ENCODE data around the gene COQ3. TPM values are rescaled to one million over a fixed set of nuclear protein-coding genes. Genes with fewer than 3 reads are reported as not detected.

COQ3 gene
- total and polyA plus RNA-seq, 2 of the 8 experiments (the other 6 are each of a cell fraction or from before 2014, with no cell fraction given) = 8.4 to 16.2 TPM

DNA sequence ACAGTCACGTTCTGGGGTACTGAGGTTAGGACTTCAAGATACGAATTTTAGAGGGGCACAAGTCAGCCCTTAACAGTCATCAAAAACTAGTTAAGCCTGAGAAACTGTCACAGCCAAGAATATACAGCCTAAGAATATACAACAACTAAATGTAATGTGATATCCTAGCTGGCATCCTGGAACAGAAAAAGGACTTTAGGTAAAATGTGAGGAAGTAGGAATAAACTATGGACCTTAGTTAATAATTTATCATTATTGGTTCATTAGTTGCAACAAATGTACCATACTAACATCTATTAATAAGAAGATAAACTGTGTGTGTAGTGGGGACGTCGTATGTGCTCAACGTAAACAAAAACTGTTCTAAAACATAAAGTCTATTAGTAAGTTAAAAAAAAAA, 30.0 kb upstream of the COQ3 start:
- Histone ChIP-seq H3K79me2 (ENCODE audit: control insufficient read depth in 1 of 2, insufficient read depth in 2 of 2, low read length in 2 of 2) (peaks cover 32 to 75% of the 10 kb centered on the region in 2 experiments), H3K9me3 (ENCODE audit: insufficient read depth in 2 of 2, low read depth in 1 of 2, low read length in 1 of 2) (no peaks in the 10 kb centered on the region), H3K36me3 (ENCODE audit: control insufficient read depth in 2 of 4, insufficient read depth in 4 of 4, low read length in 3 of 4) (peaks cover 0 to 15% (median 0%) of the 10 kb centered on the region in 4 experiments; a peak in 2 of 8 replicates), H3K4me2 (ENCODE audit: insufficient read depth in 1 of 2, low read depth in 2 of 2, low read length in 2 of 2) (peak overlapping the region; percentile 63 to 75), H2BK120ac (replicated peaks; ENCODE audit: low read depth, low read length) (no peak overlapping the region), H3K4me3 (ENCODE audit: extremely low read depth in 1 of 4, insufficient read depth in 2 of 4, low read depth in 3 of 4, low read length in 4 of 4) (peak overlapping the region; percentile 79 to 99 (median 92)), H3K23ac (ENCODE audit: insufficient read length) (no peak overlapping the region), H3K4me1 (replicated peaks in 1 of 4; ENCODE audit: control insufficient read depth in 3 of 4, insufficient read depth in 4 of 4, low read length in 3 of 4) (peaks cover 0 to 11% (median 5%) of the 10 kb centered on the region in 4 experiments; a peak in 4 of 7 replicates), H3K79me1 (ENCODE audit: low read depth, low read length) (no peaks in the 10 kb centered on the region), H2BK5ac (ENCODE audit: low read depth, low read length) (no peak overlapping the region), H4K20me1 (replicated peaks in 1 of 2; ENCODE audit: control insufficient read depth in 1 of 2, insufficient read depth in 2 of 2, low read length in 2 of 2) (peaks cover 14 to 20% of the 10 kb centered on the region in 2 experiments), H4K5ac (ENCODE audit: insufficient read length, low read depth, low read length) (peak overlapping the region; percentile 30), H2AFZ (ENCODE audit: low read length) (no peak overlapping the region), H3K23me2 (ENCODE audit: low read depth, low read length) (peaks cover 8% of the 10 kb centered on the region; the same call in 1 of the 2 replicates), H4K91ac (replicated peaks; ENCODE audit: insufficient read length, low read length) (no peak overlapping the region), H3K27ac (ENCODE audit: low read depth, low read length) (no peak overlapping the region), H2BK20ac (ENCODE audit: low read length) (no peak overlapping the region), H3K27me3 (replicated peaks in 1 of 4; ENCODE audit: control insufficient read depth in 3 of 4, extremely low read depth in 1 of 4, insufficient read depth in 3 of 4, low read length in 3 of 4) (no peaks in the 10 kb centered on the region), H3K18ac (ENCODE audit: extremely low read depth, low read length) (no peak overlapping the region), H2AK5ac (ENCODE audit: low read depth, low read length) (no peak overlapping the region), H2BK12ac (ENCODE audit: low read depth, low read length) (no peak overlapping the region), H4K8ac (ENCODE audit: extremely low read depth, insufficient read depth, low read length) (no peak overlapping the region), H3K9ac (replicated peaks in 1 of 4; ENCODE audit: extremely low read depth in 1 of 4, low read depth in 3 of 4, low read length in 3 of 4) (peak overlapping the region in 1 of 4 experiments; percentile 13; a peak in 2 of 7 replicates), H3K14ac (ENCODE audit: insufficient read length) (no peak overlapping the region), H3K56ac (replicated peaks; ENCODE audit: insufficient read length, low read depth, low read length) (no peak overlapping the region), H2BK15ac (ENCODE audit: low read length) (no peak overlapping the region), H3K4ac (replicated peaks; ENCODE audit: insufficient read length, low read depth, low read length) (no peak overlapping the region)
- 82% methylated on average over 5 of the region's 5 CpGs; no CpG with 5 or more reads in 1 of the 2 experiments for WGBS, 2 experiments (ENCODE audit: extremely low coverage in 1 of 2, insufficient coverage in 1 of 2, insufficient read length in 1 of 2, insufficient replicate concordance in 2 of 2, low coverage in 1 of 2, low lambda C conversion rate in 2 of 2, missing lambda C conversion rate in 1 of 2)
- ChIA-PET CTCF (ENCODE audit: partially characterized antibody) (interaction anchor here (1.0 to 3.1 kb wide), 4 partner anchors 28 to 94 kb away, joined by 3 to 34 read pairs (median 5); no protein-coding TSS in a partner anchor), POLR2A (ENCODE audit: partially characterized antibody) (interaction anchor here (0.7 to 6.5 kb wide), 24 partner anchors 9 to 200 kb away, joined by 3 to 79 read pairs (median 4); partner anchors contain the start of genes CCNC, COQ3 and USP45)
- FAIRE-seq (no peak), DNase-seq (ENCODE audit: low read depth in 1 of 2, low spot score in 2 of 2) (no peak)
- TF ChIP-seq, protein P1, sequence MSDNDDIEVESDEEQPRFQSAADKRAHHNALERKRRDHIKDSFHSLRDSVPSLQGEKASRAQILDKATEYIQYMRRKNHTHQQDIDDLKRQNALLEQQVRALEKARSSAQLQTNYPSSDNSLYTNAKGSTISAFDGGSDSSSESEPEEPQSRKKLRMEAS (IDR thresholded peaks at IDR 0.05) = no peak

Data from H1 (cell line).